DMS53 treated with DMSO at 0.1 percent for 48 hours (cell line): Measurements from ENCODE around the gene FHIP1A.

ENCODE experiments used
- DNase-seq: peaks from one replicate; lab custom pipeline; 2025; ENCODE audit not compliant: unreplicated experiment; lab: John Stamatoyannopoulos, UW

The FHIP1A gene

DNA sequence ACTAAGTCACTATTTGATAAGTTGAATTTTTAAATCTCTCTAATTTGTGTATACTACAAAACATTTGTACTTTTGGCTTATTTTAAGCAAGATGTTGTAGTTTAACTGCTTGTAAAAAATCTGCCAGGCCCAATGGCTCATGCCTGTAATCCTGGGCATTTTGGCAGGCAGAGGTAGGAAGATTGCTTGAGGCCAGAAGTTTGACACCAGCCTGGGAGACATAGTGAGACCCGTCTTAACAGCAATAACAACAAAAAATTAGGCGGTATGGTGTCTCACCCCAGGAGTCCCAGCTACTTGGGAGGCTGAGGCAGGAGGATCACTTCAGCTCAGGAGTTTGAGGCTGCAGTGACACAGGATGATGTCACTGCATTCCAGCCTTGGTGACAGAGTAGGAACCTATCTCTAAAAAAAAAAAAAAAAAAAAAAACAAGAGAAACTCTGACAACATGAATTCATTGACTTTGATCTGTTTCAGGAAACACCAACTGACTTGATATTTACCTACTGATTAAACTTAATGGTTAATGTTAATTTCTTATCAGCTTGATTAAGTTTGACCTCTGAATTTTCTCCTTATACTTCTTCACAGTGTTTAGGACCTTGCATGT lies 8.9 kb downstream of the FHIP1A start:
- no peak for DNase-seq

DNA sequence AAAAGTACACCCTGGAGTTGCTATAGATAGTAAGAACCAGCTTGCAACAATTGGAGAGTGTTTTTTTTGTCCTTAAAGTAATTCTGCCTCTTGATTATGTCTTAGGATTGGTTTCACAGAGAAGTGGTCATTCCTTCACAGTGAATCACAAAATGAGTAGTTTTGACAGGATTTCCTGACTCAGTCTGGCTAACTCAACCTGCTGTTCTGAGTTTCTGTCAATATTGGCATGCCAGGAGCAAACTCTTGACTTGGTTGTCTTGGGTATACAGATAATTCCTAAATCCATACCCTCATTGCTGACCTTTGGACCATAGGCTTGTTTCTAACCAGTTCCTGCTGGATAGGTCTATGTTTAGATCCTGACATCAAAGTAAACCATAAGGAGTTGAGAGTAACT lies 9.4 kb downstream of the FHIP1A start:
- DNase-seq, result peak; percentile 71

DNA sequence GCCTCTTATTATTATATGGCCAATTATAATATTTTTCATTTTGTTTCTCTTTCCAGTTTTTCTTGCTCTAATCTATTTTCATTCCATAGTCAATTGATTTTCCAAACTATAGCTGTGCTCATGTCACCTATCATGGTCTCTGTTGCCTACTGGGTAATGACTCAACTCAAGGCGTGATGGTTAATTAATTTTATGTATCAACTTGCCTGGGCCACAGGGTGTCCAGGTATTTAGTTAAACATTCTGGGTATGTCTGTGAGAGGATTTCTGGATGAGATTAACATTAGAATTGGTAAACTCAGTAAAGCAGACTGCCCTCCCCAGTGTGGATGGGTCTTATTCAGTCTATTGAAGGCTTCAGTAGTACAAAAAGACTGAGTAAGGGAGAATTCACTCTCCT lies 9.9 kb downstream of the FHIP1A start:
- peak; percentile 17 for DNase-seq

DNA sequence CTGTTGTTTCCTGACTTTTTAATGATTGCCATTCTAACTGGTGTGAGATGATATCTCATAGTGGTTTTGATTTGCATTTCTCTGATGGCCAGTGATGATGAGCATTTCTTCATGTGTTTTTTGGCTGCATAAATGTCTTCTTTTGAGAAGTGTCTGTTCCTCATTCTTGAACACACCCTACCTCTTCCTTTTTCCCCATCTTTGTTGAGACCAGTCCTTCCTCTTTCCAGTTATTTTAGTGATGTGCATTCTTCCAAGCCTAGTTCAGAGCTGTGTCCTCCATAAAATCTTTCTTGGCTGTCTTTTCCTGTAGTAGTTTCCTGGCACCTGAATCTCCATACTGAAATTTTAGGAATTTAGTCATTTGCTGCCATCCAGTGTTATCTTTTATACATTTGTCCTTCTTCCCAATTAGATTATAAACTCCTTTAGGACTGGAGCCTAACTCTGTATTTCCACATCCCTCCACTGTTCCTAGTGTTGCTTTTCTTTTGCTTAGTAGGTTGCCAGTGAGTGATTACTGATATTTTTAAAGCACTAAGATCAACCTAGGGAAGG lies 11.4 kb downstream of the FHIP1A start:
- DNase-seq, result no peak

DNA sequence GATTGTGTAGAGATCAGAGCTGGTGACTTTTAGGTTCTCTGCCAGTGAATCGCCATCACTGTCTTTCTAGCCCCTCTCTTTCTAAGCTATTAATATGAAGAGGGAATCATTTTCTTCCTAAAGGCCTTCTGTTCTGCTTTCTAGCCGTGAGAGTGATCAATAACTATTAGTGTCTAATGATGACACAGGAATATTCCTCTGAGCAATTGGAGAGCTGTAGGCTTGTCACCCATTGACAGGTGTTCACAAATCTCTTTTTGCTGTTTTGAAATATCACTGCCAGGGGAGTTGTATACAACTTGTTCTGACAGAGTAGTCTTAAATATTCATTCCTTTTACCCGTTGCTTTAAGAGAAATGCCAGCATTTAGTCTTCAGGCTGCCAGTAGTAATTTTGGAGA lies 13.9 kb downstream of the FHIP1A start:
- no peak for DNase-seq

DNA sequence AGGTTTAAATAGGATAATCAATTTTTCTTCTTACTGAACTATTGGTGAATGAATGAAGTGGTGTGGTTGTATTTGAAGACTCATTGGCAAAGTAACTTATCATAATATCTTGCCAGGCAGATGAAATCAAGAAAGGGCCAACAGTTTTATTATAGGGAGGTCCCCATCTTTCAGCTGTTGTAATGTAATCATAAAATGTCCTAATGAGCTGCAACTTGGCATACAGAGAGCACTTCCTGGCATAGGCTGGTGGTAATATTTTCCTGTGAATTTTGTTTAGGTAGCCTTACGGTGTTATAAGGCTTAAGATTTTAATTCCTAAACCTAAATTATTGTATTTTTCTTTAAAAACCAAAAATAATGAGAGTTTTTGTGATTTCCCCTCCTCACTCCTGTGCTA lies 17.5 kb downstream of the FHIP1A start:
- DNase-seq, result no peak

DNA sequence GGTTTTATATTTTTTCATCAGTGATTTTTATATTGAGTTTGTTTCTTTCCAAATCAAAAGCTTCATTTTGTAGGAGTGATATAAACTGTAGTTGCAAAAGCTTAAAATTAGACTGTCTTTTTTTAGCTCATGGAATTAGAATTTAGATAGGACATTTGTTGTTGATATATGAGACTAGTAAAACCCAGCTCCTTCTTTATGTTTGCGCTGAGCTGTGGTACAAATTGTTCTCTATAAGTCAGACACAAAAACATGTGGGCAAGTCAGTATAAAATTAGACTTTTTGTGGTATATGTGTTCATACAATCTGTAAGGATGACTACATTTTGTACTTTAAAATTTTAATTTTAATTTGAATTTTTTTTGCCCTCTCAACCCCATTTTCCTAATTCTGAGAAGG lies 18.3 kb downstream of the FHIP1A start:
- DNase-seq, result no peak

DNA sequence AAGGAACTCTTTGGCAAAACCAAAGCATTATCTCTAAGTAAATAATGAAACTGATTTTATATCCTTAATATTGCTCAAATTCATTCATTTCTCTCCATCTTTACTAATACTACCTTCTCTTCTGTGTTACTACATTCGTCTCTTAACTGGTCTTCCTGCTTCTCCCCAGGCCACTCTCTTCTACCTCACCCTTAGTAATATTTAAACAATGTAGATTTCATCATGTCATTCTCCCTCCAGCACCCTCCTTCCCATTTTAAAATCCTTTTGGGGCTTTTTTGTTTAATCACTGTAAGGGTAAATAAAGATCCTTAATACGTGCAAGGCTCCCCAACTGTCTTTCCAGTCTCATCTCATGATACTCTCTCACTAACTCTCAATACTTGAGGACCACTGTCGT lies 19.4 kb downstream of the FHIP1A start:
- DNase-seq, result no peak

DNA sequence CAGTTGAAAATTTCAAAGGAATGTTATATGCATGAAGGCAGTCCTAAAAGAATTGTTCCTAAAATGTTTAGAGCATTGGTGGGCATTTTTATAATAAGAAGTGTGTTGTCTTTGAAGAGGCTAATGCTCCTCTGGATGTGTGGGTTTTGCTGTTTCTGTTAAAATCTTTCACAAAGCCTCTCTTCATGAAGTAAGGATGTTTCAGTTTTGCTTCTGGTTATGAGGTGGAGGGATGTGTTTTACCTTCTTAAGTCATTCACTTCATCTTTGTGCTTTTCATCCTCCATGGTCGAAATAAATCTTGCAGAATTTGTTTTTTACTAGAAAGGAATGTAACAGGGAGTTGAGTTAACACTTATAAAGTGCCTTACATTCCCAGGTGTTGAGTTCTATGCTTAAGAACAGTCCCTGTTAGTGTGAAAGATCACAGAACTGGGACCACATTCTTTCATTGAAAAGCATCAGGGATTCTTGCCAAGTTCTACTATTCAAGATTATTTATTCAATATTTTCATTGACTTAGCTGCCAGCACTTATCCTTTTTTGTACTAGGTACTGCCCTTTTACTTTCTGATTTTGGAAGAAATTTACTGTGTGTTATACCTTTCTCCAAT lies 21.1 kb downstream of the FHIP1A start:
- DNase-seq, result no peak

DNA sequence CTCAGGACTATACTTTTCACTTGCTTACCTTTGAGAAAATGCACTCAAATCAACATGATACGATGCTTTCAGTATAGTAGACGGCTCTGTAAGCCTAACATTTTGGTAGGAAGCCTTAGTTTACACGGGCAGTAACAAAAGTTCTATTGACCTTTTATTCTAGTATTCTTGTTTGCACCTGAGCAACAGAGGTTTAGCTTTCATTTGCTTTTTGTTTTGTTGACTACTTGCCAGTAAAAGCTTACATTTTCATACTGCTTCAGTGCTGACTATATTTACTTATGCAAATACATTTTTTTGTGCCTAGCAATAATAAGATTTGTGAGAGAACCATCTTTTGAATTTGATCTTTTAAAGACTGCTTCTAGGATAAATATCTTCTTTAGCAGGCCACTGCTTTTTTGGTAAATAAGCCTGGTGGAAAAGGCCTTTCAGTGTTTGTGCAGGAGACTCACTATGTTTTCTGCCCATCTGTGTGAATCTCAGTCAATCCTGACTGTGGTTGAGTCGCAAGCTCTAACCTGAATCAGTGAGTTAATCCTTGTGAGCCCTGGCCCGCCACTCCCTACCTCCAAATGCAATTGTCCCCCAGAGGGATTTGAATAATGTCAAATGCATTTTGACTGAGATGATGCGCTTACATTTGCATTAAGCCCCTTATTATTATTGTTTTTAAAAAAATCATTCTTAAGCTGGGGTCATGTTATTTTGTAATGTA lies 21.9 kb downstream of the FHIP1A start:
- no peak for DNase-seq

DNA sequence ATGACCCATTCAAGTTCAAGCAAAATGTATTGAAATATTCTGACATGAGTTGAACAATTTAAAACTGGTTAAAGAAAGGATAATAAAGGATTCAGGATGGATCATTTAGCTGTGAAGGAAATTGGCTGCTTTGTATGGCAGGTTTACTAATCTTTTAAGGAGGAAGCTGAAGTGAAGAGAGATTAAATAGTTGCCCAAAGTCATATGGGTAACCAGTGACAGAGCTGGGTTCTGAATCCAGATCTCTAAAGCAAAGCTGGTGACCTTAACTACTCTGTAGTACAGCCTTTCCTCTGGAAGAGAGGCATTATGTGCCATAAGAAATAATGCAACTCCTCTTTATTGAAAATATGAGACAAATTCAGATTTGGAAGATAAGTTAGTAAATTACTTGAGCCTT lies 22.8 kb downstream of the FHIP1A start:
- DNase-seq, result no peak

DNA sequence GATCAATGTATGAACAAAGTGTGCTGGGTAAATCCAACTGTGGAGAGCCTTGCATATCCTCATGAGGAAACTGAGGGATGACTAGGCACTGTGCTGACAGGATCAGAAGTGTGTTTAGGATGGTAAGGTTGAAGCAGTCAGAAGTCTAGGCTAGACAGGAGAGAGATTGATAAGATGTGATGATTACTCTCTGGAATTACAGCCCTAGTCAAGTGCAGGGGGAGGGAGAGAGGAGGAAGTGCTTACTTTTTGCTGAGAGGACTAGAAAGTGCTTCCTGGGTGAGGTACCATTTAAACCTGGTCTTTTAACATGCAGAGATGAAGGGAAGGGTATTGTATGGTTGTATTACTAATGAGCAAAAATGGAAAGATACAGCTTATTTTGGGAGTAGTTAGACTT lies 23.7 kb downstream of the FHIP1A start:
- no peak for DNase-seq

DNA sequence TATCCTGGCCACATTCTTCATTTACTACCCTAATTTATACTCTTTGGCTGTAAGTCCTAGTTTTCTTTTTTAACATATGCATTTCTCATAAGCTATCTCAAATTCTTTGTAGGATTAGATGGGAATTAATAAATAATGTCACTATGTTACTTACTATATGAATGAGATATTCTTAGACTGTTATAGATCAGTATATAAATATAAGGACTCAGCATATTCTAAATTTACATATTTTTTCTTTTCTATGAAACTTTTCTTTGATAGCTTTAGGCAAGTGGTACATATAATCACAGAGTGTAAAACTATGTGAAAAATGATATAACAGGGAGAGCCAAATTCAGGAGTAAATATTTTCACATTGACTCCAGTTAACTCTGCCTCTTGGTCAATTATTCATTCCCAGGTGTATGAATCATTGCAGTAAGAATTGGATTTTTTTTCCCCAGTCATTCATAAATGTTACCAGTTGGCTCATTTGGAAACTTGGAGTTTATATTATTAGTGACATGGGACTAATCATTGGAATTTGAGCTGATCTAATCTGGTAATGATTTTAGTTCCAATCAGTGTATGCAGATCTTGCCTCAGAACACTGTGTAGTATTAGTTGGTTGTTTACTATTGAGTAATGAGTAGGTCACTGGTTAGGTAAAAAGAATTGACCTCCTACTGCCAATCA lies 25.3 kb downstream of the FHIP1A start:
- DNase-seq, result no peak

DNA sequence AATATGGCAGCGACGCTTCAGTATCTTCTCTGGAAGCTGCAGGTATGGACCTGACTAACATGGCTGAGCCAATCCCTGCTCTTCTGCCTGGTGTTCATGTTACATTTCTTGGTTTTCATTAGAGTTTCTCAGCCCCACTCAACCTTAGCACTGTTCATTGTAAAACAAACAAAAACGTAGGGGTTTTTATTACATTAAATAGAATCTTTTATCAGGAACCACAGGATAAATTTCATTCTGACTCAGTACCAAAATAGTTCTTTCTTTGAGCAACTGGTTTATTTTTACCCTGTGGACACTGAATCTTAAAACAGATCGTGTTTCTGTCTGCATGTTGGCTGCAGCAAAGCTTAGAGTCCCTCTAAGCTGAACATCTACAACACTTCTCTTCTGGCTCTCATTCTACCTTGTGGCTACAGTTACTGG lies 27.1 kb downstream of the FHIP1A start:
- no peak for DNase-seq

DNA sequence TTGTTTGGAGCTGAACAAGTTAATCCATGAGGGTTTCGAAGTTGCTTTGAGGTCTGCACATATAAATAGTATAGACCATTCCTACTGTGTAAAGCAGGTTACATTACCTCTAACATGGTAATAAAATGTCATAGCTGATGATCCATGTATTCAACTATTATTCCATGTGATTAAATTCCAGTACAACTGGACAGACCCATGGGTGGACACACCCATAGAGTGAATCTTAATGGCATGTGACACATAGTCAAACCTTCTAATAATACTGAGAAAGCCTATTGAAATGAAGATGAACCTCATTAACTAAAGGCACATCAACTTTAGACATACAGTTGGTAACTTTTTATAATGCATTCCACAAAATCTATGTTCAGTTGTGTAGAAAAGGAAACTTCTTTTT lies 28.5 kb downstream of the FHIP1A start:
- DNase-seq, result no peak

DNA sequence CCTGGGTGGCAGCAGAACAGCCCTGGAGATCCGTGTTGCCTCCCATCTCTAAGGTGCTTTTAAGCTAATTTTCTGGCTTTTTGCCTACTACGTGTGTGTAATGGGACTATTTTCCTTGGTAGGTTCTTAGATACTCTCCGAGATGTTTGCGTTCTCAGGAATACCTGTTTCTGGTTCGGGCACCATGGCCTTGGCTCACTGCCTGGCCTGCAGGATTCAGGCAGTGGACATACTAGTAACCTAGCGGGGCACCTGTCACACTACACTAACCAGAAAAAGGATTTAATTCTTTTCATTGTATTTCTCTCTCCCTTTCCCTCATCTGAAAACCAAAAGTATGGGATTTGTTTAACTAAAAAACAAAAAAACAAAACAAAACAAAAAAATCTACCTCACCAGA lies 29.2 kb downstream of the FHIP1A start:
- no peak for DNase-seq

DNA sequence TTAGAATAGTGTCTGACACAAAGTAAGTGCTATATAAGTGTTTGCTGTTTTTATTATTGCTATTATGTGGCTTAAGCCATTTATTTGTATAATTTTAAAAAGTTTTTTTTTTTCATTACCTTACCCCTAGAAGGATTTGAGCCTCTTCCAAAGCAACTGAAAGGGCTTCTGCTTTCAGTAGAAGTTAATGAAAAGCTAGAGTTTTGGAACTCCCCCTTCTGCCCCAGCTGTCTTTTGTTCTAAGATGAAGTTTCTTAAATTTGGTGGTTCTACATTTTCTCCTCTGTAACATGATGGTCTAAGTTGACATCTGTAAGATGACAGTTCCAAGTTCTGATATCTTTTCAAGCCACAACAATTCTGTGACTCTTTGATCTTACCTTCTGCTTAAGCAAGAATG lies 30.3 kb downstream of the FHIP1A start:
- DNase-seq, result no peak

DNA sequence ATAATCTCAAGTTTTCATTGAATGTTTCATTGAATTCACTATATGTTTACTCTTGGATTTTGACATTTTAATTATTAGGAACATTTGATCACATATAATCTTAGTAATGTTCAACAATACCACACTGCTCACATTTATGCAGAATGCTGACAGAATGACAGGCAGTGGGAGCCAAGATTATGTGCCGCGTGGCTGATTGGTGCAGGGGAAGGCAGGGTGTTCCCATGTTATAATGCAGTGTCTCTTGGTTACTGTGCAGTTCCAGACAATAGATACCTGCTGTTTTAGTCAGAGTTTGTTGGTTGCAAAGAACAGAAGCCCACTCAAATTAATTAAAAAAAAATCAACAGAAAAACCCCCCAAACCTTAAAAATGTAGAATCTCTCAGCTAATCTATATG lies 33.0 kb downstream of the FHIP1A start:
- DNase-seq, result no peak

DNA sequence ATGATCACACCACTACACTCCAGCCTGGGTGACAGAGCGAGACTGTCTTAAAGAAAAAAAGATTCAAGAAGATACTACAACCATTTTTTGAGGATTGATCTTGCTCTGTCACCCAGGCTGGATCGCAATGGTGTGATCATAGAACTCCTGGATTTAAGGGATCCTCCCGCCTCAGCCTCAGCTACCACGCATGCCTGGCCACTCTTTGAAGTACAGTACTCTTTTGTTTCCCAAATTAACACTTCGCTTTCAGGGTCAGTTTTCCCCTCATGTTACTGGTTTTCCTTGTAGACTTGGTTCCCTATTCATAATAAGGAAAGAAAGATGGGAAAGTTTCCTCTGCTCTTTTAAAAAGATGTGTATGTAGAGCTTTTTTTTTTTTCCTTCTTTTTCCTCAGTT lies 34.3 kb downstream of the FHIP1A start:
- no peak for DNase-seq

DNA sequence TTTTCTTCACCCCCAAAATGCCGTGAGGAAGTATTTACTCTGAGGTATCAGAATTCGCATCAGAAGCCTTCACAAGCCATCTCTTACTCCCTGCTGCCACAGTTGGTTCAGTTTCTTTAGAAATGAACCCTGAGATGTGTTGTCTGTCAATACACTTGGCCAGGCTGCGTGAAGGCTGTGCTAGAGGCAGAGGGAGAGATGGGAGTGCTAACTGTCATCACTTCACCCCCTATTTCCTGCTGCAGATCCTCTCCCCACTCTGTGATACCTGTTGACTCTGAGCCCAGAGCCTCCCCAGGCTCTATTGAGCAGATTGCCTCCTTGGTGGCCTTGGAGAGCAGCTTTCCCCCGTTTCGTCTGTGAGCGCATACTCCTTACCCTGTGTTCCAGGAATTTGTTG lies 34.8 kb downstream of the FHIP1A start:
- no peak for DNase-seq

DNA sequence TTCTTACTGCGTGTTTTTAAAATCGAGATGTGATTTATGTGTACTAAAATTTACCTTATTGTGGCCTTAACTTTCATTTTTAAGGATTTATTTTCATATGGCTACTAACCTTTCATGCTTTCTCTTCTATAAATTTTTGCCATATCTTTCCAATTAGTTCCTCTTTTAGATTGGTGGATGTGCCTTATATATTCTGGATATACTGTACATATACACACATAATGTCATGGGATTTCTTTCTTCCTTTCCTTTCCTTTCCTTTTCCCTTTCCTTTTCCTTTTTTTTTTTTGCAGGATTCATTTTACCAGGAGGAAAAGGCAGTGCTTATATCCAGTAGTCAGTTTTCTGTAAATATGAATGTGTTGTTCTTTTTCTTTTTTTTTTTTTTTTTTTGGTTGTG lies 37.2 kb downstream of the FHIP1A start:
- no peak for DNase-seq

DNA sequence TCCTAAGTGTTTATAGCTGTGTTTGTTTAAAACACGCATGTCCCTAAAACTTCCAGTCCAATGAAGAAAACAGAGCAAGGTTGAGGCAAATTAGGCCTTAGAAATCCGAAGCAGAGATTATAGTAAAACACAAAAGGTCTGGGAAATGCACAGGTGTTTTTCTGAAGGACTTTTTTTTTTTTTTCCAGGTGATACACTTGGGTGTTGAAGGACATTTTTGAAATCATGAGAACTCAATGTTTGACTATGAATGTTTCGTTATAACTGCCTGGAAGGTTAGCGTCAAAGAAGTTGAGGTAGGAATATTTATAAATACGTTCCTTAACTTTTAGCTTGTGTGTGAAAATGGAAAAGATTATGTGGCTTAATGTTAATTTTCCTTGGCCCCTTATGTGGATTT lies 45.5 kb downstream of the FHIP1A start:
- DNase-seq, result no peak
